NOMO-1 treated with dmso at 0.1 percent for 144 hours (cell line): Measurements from ENCODE around the gene RNF19B.
"Not testable (repeated sequence)": the region's sequence is repeated elsewhere in the genome, so short reads cannot be mapped to it uniquely, and the experiment has no call there.

Source experiments
- DNase-seq: peaks from one replicate; lab custom pipeline; 2025; ENCODE audit not compliant: unreplicated experiment; lab: John Stamatoyannopoulos, UW

RNF19B gene

DNA sequence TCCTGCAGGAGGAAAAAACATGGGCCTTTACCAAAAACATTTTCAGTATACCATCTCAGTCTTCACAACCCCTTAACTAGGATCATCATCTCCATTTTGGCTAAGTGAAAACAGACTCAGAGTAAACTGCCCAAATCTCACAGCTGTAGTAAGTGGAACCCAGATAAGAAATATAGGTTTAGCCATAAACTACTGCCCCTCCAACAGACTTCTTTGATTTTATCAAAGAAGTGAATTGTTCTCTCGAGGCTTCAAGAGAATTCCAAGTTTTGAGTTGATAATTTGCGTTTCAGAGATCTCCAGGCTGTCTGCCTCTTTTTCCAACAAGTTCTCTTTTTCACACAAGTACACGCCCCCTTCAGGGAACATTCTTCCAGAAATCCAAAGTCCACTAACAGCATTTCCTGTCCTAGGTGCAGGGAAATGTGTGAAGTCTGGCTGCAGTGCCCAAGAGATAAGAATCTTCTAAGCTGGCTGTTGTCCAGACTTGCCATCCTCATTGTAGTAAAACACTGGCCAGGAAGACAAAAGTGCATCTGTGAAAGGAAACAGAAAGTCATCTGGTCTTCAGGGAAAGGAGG, 30.8 kb downstream of the RNF19B start:
- DNase-seq: no peak

DNA sequence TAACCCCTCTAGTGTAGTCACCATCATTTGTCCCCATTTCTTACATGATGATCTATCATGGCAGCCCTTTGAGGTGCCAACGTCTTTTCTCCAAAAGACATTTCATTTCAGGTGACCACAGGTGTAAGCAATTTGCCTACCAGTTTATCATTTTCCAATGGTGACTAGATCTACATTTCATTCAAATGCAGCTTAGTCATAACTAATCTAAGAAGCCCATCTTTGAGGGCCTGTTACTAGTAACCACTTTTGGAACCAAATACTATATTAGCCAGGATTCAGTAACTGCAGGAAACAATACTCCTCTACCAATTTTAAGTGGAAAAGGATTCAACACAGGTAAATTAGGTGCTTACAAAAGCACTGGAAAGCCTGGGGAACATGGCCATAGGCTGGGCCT, 32.8 kb downstream of the RNF19B start:
- no peak for DNase-seq

DNA sequence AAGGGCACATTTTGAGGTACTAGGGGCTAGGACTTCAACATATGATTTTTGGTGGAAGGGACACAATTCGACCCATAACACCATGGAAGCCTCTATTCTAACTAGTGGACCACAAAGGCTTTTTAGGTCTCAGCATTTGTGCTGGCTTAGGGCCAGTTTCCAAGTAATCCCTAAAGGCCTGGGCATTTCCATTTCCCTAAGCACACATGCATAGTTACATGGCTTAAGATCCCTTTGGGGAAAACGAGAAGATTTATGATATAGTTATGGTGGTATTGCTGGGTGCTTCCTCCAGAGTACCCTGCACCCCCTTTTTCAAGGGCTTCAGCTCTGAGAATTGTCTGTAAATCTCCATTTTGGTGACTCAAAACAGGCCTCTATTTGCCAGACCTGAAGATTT, 35.2 kb downstream of the RNF19B start:
- no peak for DNase-seq

DNA sequence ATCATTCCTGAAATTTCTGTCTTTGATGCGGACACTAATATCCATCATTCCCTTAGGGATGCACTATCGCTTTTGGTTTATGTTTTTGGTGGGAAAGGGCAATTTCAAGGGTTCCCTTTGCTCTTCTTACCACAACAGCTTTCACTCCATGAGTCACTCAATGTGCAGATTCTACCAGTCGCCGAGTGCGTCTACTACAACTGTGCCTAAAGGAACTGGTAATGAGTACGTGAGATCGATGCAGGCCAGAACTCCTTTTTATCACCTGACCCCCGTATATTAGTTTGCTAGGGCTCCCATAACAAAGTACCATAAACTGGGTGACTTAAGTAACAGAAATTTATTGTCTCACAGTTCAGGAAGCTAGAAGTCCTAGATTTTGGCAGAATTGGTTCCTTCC, 35.9 kb downstream of the RNF19B start:
- no peak for DNase-seq

DNA sequence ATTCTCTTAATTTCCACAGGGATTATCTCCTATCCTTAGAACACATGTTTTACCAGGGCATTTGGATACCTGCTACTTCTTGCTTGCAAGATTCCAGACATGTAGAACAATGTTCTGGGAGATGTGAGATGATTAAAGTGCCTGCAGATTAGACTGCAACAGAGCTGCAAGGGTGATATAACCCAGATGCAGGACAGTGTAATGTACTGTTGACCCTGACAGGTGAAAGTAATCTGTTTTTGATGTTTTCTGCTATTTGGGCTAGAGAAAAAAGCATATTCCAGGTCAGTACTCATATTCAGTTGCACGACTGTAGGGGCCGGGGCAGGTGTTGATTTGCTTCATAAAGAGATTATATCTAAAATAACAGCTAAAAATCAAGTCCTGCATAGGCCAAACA, 36.3 kb downstream of the RNF19B start:
- DNase-seq: no peak

DNA sequence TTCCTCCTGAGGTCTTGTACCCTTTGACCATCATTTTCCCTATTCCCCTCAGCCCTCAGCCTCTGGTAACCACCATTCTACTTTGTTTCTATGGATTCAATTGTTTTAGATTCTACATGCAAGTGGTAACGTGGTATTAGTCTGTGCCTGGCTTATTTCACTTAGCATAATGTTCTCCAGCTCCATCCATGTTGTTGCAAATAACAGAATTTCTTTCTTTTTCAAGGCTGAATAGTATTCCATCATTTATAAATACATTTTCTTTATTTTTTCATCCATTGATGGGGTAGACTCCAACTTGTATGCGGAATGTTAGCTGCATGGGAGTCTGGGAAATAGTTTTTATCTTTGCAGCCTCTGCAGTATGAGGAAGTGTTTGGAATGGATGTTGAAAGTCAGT, 37.2 kb downstream of the RNF19B start:
- no peak for DNase-seq

DNA sequence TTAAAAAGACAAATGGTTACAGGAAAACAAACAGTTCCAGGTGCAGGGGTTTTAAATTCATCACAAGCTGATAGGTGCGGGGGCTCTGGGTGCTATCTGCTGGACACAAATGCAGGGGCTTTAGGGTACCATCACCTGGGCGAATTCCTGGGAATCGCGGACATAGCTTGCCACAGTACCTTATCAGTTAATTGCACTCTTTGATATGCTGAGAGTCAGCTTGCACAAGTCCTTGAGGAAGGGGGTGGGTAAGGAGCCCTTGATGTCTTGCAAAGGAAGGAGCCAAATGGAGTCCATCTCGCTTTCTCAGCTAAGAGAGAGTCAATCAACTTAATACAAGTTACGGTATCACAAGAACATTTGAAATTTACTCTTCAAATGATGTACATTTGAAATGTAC, 38.0 kb downstream of the RNF19B start:
- no peak for DNase-seq

DNA sequence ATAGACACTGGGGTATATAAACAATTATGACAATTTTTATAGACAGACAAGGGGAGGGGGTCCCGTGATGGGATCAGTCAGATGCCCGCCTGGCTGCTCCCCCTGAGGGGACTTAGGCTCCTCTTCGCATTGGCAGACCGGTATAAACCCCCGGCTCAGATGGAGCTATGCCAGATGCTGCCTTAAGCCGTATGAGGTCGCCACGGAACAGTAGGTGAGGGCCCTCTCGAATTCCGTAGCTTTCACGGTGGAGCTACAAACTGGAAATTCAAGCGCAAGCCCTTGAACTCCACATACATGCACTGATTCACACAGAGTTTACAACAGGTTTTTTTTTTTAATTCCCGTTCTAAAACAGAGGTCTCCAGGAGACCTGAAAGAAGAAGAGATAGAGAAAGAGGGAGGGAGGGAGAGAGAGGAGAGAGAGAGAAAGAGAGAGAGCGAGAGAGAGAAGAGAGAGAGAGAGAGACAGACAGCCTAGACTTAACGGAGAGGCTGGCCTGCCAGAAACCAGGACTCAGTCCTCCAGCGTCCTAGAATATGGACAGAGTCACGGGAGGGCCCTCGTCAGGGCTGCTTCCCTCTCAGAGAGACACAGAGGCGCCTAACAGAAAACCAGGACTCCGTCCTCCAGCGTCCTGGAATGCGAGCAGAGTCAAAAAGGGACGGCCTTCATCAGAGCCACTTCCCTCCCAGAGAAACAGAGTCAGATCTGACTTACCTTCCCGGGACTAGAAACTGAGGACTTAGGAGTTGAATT, 39.0 kb downstream of the RNF19B start:
- no peak for DNase-seq

DNA sequence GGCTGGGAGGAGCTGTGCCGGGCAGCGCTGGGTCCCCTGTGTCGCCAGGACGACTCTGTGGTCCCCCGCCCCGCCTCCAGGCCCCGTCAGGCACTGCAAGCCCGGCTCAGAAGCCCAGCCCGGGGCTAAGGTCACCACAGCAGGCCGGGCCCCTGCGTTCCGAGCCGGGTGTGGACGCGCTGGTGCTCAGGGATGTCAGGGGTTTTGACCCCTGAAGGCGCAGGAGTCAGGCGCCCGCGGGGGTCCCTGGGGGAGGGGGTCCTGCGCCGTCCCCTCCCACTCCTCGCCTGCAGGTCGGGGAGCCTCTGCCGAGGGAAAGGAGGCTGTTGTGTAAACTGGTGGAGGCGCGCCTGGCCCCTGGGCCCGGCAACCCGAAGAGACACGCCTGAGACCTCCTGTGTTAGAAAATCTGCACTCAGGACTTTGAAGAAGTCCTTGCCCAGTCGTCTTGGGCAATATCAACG, 39.7 kb downstream of the RNF19B start:
- DNase-seq: no peak

DNA sequence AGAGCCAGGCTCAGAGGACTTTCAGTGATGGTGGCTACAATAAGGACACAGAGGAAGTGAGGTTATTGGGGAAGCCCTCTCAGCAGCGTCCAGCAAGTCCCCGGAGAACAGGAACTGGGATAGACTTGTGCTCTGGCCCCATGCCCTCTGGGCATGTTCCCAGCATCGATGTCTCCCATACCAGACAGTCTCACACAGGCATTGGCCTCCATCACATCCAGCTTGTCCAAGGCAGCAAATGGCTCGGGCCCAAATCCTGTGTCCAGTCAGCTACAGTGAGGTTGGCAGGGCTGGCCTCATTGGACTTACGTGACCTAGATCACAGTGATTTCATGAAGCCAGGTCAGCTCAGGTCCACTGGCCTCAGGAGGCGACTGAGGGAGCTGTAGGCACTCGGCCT, 43.8 kb downstream of the RNF19B start:
- no peak for DNase-seq

DNA sequence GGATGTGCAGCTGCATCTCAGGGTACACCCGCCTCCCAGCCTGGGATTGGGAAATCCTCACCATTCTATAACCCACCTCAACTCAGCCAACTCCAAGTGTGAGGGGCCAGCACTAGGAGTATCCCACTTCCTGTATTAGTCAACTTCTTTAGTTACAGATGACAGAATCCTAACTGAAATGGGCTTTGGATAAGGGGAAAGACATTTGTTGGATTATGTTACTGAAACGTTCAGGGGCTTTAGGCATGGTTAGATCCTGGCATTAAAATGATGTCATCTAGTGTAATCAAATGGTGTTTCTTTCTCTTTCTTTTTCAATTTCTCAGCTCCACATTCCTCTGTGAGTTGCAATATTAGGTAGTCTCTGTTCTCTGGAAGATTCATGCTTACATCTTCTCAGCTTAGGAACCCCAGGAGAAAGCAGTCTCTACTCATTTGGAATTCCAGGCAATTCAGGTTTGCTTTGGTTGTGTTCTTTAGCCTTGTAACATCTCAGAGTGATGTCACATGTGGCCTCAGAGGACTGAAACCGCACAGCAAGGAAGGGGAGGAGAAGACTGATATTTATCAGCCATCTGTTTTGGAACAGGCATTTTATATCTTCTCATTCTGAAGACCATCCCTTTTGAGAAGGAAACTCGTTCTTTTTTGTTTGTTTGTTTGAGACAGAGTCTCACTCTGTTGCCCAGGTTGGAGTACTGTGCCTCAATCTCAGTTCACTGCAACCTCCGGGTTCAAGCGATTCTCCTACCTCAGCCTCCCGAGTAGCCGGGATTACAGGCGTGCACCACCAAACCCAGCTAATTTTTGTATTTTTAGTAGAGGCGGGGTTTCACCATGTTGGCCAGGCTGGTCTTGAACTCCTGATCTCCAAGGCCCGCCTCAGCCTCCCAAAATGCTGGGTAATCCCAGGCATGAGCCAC, 44.5 kb downstream of the RNF19B start:
- no peak for DNase-seq

DNA sequence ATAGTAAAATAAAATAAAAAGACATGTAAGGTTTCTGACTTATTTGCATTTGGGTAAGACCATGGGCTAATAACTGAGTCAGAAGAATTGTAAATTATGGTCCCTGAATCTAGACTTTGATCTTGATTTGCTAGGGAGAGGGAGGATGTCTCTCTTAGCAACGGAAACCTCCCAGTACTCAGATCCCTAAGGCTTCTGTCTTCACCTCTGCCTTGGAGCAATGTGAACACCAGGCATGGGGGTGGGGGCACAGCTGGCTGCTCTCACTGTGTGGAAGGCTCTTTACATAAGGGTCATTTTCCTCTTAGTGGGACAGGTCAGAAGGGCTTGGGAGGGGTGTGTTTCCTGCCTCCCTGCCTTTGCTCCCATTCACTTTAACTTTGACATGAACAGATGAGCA, 46.4 kb downstream of the RNF19B start:
- DNase-seq: no peak

DNA sequence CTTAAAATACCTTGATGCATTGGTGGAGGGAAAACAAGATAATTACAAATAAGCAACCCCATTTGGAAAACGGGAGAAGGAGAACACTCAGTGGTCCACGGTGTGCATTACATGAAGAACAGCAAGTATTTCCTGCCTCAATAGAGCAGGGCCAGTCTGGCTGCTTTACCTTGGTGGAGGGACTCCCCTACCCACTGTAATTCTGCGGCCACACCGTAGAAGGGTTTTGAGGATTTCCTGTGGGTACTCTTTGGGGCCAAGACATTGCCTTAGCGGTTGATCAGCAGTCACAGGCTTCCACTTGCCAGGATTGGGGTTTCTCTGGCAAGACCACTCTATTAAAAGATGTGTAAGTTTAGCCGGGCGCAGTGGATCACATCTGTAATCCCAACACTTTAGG, 47.1 kb downstream of the RNF19B start:
- DNase-seq: no peak

DNA sequence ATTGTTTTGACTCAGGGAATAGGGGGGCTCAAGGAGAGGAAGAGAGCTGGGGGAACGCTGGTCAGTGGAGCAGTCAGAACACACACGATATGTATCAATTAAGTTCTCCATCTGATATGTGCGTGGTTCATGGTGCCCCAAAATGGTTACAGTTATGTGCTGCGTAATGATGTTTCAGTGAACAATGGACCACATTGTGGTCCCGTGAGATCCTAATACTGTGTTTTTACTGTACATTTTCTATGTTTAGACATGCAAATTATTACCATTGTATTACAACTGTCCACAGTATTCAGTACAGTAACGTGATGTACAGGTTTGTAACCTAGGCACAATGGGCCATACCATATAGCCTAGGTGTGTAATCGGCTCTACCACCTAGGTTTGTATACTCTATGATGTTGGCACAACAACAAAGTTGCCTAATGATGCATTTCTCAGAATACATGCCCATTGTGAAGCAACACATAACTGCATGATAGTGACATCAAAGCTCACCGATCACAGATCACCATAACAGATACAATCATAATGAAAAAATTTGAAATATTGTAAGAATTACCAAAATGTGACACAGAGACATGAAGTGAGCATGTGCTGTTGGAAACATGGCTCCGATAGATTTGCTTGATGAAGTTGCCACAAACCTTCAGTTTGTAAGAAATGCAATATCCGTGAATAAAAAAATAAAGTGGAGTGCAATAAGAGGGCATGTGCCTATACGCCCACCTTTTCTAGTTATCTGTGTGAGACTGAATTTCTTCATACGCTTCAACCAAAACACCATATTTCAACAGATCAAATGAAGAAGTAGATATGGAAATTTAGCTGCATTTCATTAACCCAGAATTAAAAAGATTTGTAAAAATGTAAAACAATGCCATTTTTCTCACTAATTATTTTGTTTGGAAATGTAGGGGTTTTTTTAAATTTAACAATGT, 48.6 kb downstream of the RNF19B start:
- DNase-seq: no peak

DNA sequence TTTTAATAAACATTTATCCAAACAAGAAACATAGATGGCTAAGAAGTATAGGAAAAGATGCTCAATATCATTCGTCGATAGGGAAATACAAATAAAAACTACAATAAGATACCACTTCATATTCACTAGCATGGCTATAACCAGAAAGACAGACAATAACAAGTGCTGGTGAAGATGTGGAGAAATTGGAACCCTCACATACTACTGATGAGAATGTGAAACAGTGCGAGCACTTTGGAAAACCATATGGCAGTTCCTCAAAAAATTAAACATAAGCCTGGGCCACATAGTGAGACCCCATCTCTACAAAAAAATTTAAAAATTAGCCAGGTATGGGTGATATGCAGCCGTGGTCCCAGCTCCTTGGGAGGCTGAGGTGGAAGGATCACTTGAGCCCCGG, 54.3 kb downstream of the RNF19B start:
- DNase-seq: no peak

DNA sequence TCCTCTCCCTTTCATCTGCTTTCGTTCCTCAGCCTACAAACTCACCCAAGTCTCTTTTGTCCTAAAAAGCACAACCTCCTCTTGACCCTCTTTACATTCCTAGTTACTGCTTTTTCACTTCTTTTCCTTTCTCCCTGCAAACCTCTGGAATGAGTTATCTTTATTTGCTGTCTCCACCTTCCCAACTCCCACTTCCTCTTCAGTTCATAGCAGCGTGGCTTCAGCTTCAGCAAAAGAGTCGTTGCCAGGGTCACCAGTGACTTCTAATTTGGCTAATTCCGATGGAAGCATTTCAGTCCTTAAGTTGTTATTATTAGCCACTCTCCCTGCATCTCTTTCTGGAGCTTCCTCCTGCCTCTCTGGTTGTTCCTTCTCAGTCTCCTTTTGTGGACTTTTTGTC, 57.2 kb downstream of the RNF19B start:
- no peak for DNase-seq

DNA sequence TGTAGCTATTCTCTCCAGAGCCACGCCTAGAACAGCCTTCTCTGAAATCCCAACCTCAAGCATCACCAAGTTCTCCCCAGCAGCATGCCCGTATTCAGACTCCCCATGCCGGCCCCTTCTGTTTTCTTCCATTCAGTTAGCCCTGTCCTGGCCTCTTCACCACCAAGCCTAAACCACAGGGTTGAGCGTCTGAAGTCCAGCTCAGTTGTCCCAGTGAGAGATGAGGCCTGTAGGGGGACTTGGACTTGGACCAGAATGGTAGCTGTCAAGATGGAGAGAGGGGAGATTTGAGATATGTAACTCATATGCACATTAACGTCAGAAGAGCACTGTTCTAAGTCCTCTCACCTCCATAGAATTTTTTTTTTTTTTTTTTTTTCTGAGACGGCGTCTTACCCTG, 58.0 kb downstream of the RNF19B start:
- DNase-seq: no peak

DNA sequence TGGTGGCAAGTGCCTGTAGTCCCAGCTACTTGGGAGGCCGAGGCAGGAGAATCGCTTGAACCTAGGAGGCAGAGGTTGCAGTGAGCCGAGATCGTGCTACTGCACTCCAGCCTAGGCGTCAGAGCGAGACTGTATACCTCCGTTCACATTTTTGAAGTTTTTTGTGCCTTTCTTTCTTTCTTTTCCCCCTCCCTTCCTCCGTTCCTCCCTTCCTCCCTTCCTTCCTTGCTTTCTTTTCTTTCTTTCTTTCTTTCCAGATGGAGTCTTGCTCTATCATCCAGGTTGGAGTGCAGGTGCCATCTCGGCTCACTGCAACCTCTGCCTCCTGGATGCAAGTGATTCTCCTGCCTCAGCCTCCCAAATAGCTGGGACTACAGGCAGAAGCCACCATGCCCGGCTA, 59.0 kb downstream of the RNF19B start:
- DNase-seq: not testable (repeated sequence)

DNA sequence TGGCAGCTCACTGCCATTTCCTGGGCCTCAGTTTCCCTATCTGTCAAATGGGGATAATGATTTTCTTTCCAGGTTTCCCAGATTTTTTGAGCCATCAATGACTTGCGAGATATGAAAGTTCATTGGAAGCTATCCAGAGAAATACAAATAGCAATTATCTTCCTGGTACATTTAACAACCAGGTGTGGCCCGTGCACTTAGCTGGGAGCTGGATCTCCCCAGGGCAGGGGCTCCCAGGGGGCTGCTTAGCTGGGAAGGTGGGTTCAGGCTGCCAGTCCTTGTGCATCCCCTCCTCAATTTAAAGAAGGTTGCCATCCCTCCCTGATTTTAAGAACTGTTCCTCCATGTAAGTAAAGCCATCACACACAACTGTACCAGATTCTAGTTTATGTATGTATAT, 59.8 kb downstream of the RNF19B start:
- no peak for DNase-seq

DNA sequence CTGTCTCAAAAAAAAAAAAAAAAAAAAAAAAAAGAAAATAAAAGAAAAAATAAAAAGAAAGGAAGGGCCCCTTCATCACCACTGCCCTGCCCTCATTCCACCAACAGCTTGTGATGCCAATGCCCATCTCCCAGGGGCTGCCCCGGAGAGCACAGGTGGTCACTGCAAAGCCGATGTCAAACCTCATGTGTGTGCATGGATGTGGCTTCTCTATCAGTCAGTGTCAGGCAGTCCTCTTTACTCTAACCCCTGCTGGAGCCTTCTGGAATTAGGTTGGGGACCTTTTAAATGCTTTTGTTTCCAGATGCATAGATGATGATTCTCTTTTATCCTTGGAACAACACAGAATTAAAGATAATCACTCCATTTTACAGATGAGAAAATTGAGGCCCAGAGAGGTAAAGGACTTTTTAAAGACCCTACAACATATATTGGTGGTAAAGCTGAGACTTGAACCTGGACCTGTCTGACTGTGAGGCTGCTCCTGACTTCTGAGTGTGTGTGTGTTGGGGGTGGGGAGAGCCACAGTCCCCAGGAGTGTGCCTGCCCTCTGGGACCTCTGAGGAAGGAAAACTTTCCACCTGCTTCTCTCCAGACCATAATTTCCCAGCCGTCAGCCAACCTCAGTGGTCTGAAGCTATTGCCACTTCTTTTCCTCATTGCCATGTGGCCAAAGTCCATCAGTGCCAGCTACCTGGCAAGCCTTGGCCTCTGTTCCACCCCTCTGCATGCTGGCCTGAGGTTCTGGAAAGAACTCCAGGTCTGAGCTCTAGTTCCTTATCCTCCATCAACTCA, 60.4 kb downstream of the RNF19B start:
- DNase-seq: no peak
